Uterus (tissue), 2 donors: Measurements from ENCODE around the gene CLCN1.

Source experiments
- CTCF ChIP-seq, 4 experiments: fragments of 200-600 bp in 2 of 4; fragments of 450-650 bp in 2 of 4; sonication (generic) in 2 of 4; IDR thresholded peaks; one replicate each; pipeline ENCODE4 v1.5.1; 2016 to 2019; ENCODE audit warnings: antibody characterized with exemption in 4 of 4, mild to moderate bottlenecking in 2 of 4, moderate library complexity in 1 of 4
- POLR2A ChIP-seq, 2 donors: fragments of 450-650 bp; IDR thresholded peaks; one replicate each; pipeline ENCODE4 v1.6.1; 2016; ENCODE audit warnings: antibody characterized with exemption in 2 of 2, mild to moderate bottlenecking in 1 of 2, moderate library complexity in 1 of 2

- no peak for TF ChIP-seq CTCF (IDR thresholded peaks at IDR 0.05)
- TF ChIP-seq POLR2A (IDR thresholded peaks at IDR 0.05), result no peak
Observed at GRCh38 chr7:143347950-143348349, 32.0 kb downstream of the CLCN1 start.
